Measurements from ENCODE around the gene ARHGAP26. TPM values are rescaled to one million over a fixed set of nuclear protein-coding genes. Genes with fewer than 3 reads are reported as not detected.
A peak's percentile ranks its signal among the peaks of the same experiment; 100 is the strongest.

The ARHGAP26 gene
- polyA plus RNA-seq, 6 donors from 2014 or later: 2.4 to 8.7 (median 4.1) TPM

DNA sequence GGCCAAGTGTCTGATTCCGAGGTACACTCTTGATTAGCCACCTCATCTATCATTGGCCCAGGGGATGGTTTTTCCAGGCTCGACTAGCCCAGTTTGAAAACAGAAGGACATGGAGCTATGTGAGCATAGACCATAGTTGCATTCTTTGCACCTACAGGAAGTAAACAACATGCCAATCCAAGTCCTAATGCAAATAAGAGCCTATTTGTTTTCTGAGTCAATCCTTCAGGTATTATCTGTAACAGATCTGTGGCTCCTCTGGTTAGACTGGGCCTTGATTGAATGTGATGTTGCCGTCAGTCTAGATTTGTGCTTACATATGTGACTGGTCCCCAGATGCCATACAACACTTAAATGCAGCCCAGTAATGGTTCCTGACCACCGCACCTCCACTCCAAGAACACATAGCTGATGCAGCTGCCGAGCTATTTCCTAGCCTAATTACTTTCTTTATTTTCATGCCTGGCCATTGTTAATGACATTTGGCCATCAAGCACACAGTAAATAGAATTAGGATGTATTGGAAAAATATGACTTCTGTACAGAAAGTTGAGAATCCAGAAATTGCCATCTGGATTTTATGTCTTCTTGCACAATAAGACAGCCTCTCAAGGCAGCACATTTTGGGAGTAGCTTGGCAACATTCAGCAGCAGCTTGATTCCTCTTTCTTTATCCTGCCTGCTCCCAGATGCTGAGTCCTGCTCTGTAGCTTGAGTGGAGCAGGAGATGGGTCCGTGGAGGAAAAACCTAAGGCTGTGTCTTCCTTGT lies 29.5 kb upstream of the ARHGAP26 start:
- DNase-seq: no peak
- no peak overlapping the region for H3K4me3 Mint-ChIP-seq
- no peaks in the 10 kb centered on the region for H3K9me3 Mint-ChIP-seq
- H3K36me3 Mint-ChIP-seq: no peaks in the 10 kb centered on the region
- H3K27ac Mint-ChIP-seq: no peak overlapping the region
- no peaks in the 10 kb centered on the region for H3K4me1 Mint-ChIP-seq
- no peak for ATAC-seq (ENCODE audit: low read depth in 2 of 2)
- H3K27me3 Mint-ChIP-seq: peaks cover 5 to 21% (median 11%) of the 10 kb centered on the region in 3 donors

- ATAC-seq (ENCODE audit: low read depth in 2 of 2): no peak
- no peaks in the 10 kb centered on the region for H3K9me3 Mint-ChIP-seq
- no peak for DNase-seq
- no peaks in the 10 kb centered on the region for H3K36me3 Mint-ChIP-seq
- H3K4me3 Mint-ChIP-seq: no peak overlapping the region
- H3K4me1 Mint-ChIP-seq: no peaks in the 10 kb centered on the region
- peaks cover 4 to 21% (median 11%) of the 10 kb centered on the region in 3 donors for H3K27me3 Mint-ChIP-seq
- H3K27ac Mint-ChIP-seq: no peak overlapping the region
Measured at GRCh38 chr5:142743592-142744441, 26.4 kb upstream of the ARHGAP26 start.

DNA sequence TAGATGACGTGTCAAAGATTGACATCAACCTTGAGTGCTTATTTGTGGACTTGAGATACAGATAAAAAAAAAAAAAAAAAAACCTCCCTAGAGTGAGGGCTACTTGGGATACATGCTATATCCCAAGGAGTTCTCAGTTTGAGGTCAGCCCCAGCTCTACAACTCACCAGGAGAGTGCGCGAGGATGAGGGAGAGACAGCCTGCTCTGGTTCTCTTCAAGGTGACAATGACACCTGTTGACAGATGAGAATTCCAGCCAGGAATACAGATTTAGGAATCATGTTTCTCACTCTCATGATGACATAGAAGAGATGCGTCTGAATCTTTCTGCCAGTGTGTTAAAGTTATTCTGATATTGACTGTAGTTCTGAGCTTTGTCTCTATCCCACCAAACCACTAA lies 24.9 kb upstream of the ARHGAP26 start:
- H3K27ac Mint-ChIP-seq: no peak overlapping the region
- no peak overlapping the region for H3K4me3 Mint-ChIP-seq
- no peaks in the 10 kb centered on the region for H3K9me3 Mint-ChIP-seq
- DNase-seq: no peak
- H3K27me3 Mint-ChIP-seq: peaks cover 4 to 13% (median 11%) of the 10 kb centered on the region in 3 donors
- ATAC-seq (ENCODE audit: low read depth in 2 of 2): no peak
- no peaks in the 10 kb centered on the region for H3K36me3 Mint-ChIP-seq
- H3K4me1 Mint-ChIP-seq: no peaks in the 10 kb centered on the region

GRCh38 chr5:142746532-142747433 lies 23.4 kb upstream of the ARHGAP26 start:
- no peak for DNase-seq
- peaks cover 4 to 12% (median 11%) of the 10 kb centered on the region in 3 donors for H3K27me3 Mint-ChIP-seq
- H3K27ac Mint-ChIP-seq: no peak overlapping the region
- H3K9me3 Mint-ChIP-seq: no peaks in the 10 kb centered on the region
- H3K36me3 Mint-ChIP-seq: no peaks in the 10 kb centered on the region
- H3K4me3 Mint-ChIP-seq: no peak overlapping the region
- H3K4me1 Mint-ChIP-seq: no peaks in the 10 kb centered on the region
- no peak for ATAC-seq (ENCODE audit: low read depth in 2 of 2)

DNA sequence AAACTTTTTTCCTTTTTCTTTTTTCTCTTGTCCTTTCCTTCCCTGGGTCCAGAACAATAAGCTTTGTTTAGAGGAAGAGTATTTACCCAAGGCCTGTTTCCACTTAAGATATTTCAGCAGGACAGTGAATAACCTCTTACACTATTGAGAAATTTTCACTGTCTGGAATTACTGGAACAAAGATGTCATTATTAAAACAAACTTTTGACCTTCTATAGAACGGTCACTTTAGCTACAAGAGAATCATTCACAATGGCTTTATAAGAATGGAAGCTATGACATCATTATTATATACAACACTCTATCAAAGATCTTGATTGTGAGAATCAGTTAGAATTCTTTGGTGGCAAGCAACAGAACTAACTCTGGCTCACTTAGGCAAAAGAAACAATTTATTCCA lies 22.0 kb upstream of the ARHGAP26 start:
- H3K27ac Mint-ChIP-seq: no peak overlapping the region
- ATAC-seq (ENCODE audit: low read depth in 2 of 2) (no peak), DNase-seq (no peak)
- H3K4me1 Mint-ChIP-seq: no peaks in the 10 kb centered on the region
- H3K36me3 Mint-ChIP-seq: no peaks in the 10 kb centered on the region
- no peaks in the 10 kb centered on the region for H3K9me3 Mint-ChIP-seq
- no peak overlapping the region for H3K4me3 Mint-ChIP-seq
- peaks cover 4 to 10% (median 10%) of the 10 kb centered on the region in 3 donors for H3K27me3 Mint-ChIP-seq

- peak overlapping the region in 1 of 8 donors; percentile 13 for H3K4me3 Mint-ChIP-seq
- H3K27me3 Mint-ChIP-seq: peaks cover 4 to 5% (median 4%) of the 10 kb centered on the region in 3 donors
- ATAC-seq (ENCODE audit: low read depth in 2 of 2) (peak; percentile 71 to 76), DNase-seq (peak; percentile 59)
- no peaks in the 10 kb centered on the region for H3K9me3 Mint-ChIP-seq
- H3K27ac Mint-ChIP-seq: no peak overlapping the region
- H3K4me1 Mint-ChIP-seq: no peaks in the 10 kb centered on the region
- no peaks in the 10 kb centered on the region for H3K36me3 Mint-ChIP-seq
Measured at GRCh38 chr5:142748568-142749249, 21.5 kb upstream of the ARHGAP26 start.

DNA sequence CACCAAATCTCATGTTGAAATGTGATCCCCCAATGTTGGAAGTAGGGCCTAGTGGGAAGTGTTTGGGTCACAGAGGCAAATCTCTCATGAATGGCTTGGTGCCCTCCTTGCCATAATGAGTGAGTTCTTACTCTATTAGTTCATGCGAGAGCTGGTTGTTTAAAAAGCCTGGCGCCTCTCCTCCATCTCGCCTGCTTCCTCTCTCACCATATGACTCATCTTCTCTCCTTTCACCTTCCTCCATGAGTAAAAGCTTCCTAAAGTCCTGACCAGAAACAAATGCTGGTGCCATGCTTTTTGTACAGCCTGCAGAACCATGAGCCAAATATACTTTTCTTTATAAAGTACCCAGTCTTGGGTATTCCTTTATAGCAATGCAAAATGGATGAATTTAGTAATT lies 20.9 kb upstream of the ARHGAP26 start:
- DNase-seq: no peak
- H3K4me1 Mint-ChIP-seq: no peaks in the 10 kb centered on the region
- no peaks in the 10 kb centered on the region for H3K9me3 Mint-ChIP-seq
- no peaks in the 10 kb centered on the region for H3K36me3 Mint-ChIP-seq
- H3K27me3 Mint-ChIP-seq: peaks cover 0 to 4% (median 0%) of the 10 kb centered on the region in 3 donors
- no peak for ATAC-seq (ENCODE audit: low read depth in 2 of 2)
- no peak overlapping the region for H3K4me3 Mint-ChIP-seq
- no peak overlapping the region for H3K27ac Mint-ChIP-seq

GRCh38 chr5:142753116-142753631 lies 17.0 kb upstream of the ARHGAP26 start:
- Mint-ChIP-seq H3K4me3 (no peak overlapping the region), H3K9me3 (no peaks in the 10 kb centered on the region), H3K4me1 (no peaks in the 10 kb centered on the region), H3K27me3 (peaks cover 0 to 9% (median 0%) of the 10 kb centered on the region in 3 donors), H3K27ac (peak overlapping the region in 2 of 6 donors; percentile 31 to 40), H3K36me3 (no peaks in the 10 kb centered on the region)
- no peak for DNase-seq
- no peak for ATAC-seq (ENCODE audit: low read depth in 2 of 2)

- Mint-ChIP-seq H3K27me3 (peaks cover 0 to 9% (median 0%) of the 10 kb centered on the region in 3 donors), H3K4me1 (no peaks in the 10 kb centered on the region), H3K27ac (peak overlapping the region in 1 of 6 donors; percentile 49), H3K9me3 (no peaks in the 10 kb centered on the region), H3K4me3 (no peak overlapping the region), H3K36me3 (no peaks in the 10 kb centered on the region)
- ATAC-seq (ENCODE audit: low read depth in 2 of 2) (no peak), DNase-seq (no peak)
Measured at GRCh38 chr5:142754031-142754430, 16.1 kb upstream of the ARHGAP26 start.

- Mint-ChIP-seq H3K27ac (no peak overlapping the region), H3K4me3 (no peak overlapping the region), H3K9me3 (no peaks in the 10 kb centered on the region), H3K4me1 (no peaks in the 10 kb centered on the region), H3K36me3 (no peaks in the 10 kb centered on the region), H3K27me3 (peaks cover 0 to 9% (median 0%) of the 10 kb centered on the region in 3 donors)
- no peak for DNase-seq
- ATAC-seq (ENCODE audit: low read depth in 2 of 2): no peak
Measured at GRCh38 chr5:142756576-142756975, 13.6 kb upstream of the ARHGAP26 start.

- Mint-ChIP-seq H3K36me3 (no peaks in the 10 kb centered on the region), H3K27ac (no peak overlapping the region), H3K4me1 (no peaks in the 10 kb centered on the region), H3K4me3 (no peak overlapping the region), H3K9me3 (no peaks in the 10 kb centered on the region), H3K27me3 (peaks cover 0 to 9% (median 0%) of the 10 kb centered on the region in 3 donors)
- ATAC-seq (ENCODE audit: low read depth in 2 of 2) (no peak), DNase-seq (no peak)
Measured at GRCh38 chr5:142757564-142757963, 12.6 kb upstream of the ARHGAP26 start.

GRCh38 chr5:142758062-142758795 lies 11.9 kb upstream of the ARHGAP26 start:
- no peak for ATAC-seq (ENCODE audit: low read depth in 2 of 2)
- DNase-seq: no peak
- no peaks in the 10 kb centered on the region for H3K4me1 Mint-ChIP-seq
- H3K27me3 Mint-ChIP-seq: peaks cover 0 to 13% (median 0%) of the 10 kb centered on the region in 3 donors
- H3K36me3 Mint-ChIP-seq: no peaks in the 10 kb centered on the region
- no peak overlapping the region for H3K4me3 Mint-ChIP-seq
- H3K27ac Mint-ChIP-seq: no peak overlapping the region
- H3K9me3 Mint-ChIP-seq: no peaks in the 10 kb centered on the region

Measured in naive B cell (primary cell).